Measurements from ENCODE around the gene ADCYAP1.

Gene ADCYAP1

GRCh38 chr18:911025-911424 lies 6.4 kb downstream of the ADCYAP1 start:
- no peak for DNase-seq

- DNase-seq = no peak
Measured at GRCh38 chr18:911486-911885, 6.8 kb downstream of the ADCYAP1 start.

- no peak for DNase-seq
Measured at GRCh38 chr18:916562-916961, 11.9 kb downstream of the ADCYAP1 start.

- no peak for DNase-seq
Measured at GRCh38 chr18:919078-919477, 14.4 kb downstream of the ADCYAP1 start.

GRCh38 chr18:923144-923866 lies 18.6 kb downstream of the ADCYAP1 start:
- DNase-seq = no peak

GRCh38 chr18:924987-925386 lies 20.3 kb downstream of the ADCYAP1 start:
- DNase-seq = no peak

- no peak for DNase-seq
Measured at GRCh38 chr18:926946-927345, 22.3 kb downstream of the ADCYAP1 start.

GRCh38 chr18:933082-933481 lies 28.4 kb downstream of the ADCYAP1 start:
- DNase-seq = no peak

GRCh38 chr18:934518-935133 lies 30.0 kb downstream of the ADCYAP1 start:
- no peak for DNase-seq

GRCh38 chr18:936941-937340 lies 32.3 kb downstream of the ADCYAP1 start:
- no peak for DNase-seq

- no peak for DNase-seq
Measured at GRCh38 chr18:939166-939565, 34.5 kb downstream of the ADCYAP1 start.

GRCh38 chr18:939958-940357 lies 35.3 kb downstream of the ADCYAP1 start:
- DNase-seq = no peak

- DNase-seq = no peak
Measured at GRCh38 chr18:941331-941730, 36.7 kb downstream of the ADCYAP1 start.

GRCh38 chr18:944440-944839 lies 39.8 kb downstream of the ADCYAP1 start:
- no peak for DNase-seq

- DNase-seq = no peak
Measured at GRCh38 chr18:949724-950631, 45.3 kb downstream of the ADCYAP1 start.

- DNase-seq = no peak
Measured at GRCh38 chr18:950882-951495, 46.3 kb downstream of the ADCYAP1 start.

GRCh38 chr18:955384-956066 lies 50.9 kb downstream of the ADCYAP1 start:
- DNase-seq = no peak

GRCh38 chr18:957829-958228 lies 53.2 kb downstream of the ADCYAP1 start:
- no peak for DNase-seq

GRCh38 chr18:959854-960253 lies 55.2 kb downstream of the ADCYAP1 start:
- DNase-seq = no peak
